HepG2 (cell line): ENCODE data around the gene NCOA1. TPM values are rescaled to one million over a fixed set of nuclear protein-coding genes. Genes with fewer than 3 reads are reported as not detected.
"Not testable (repeated sequence)": the region's sequence is repeated elsewhere in the genome, so short reads cannot be mapped to it uniquely, and the experiment has no call there.

Experiments used
- ATAC-seq: fragments of 200-7000 bp; cut with Tn5 transposase; 3 replicates; pipeline ENCODE4 v1.9.1; 2020; ENCODE audit warnings: mild to moderate bottlenecking, moderate library complexity
- BruUV-seq: library from RNA; stranded (reverse); fragments of 400-500 nt; replicated peaks from 2 replicates; lab custom pipeline; 2021; lab: Mats Ljungman, UMichigan
- CTCF ChIA-PET: fragments of 300-600 bp; formaldehyde crosslinking; extraction: SDS; loops from one replicate; lab custom pipeline; 2021; ENCODE audit warnings: low total read pairs, inconsistent platforms, low intra/inter-chr PET ratio; lab: Yijun Ruan, JAX
- POLR2A ChIA-PET: fragments of 350-600 bp; sonication (Branson Sonifier 250); formaldehyde crosslinking; loops from one replicate; lab custom pipeline; 2020; ENCODE audit warnings: antibody characterized with exemption, inconsistent platforms; lab: Yijun Ruan, JAX
- DNase-seq: peaks from one replicate; pipeline ENCODE4 v3.0.0-alpha.2; 2015; ENCODE audit warnings: low spot score
- FAIRE-seq: peaks from 3 replicates; lab custom pipeline; 2011; peaks lifted over from hg19 to GRCh38; lab: Jason Lieb, UNC
- H2AFZ ChIP-seq: one replicate; pipeline ENCODE4 v1.6.1; 2011; ENCODE audit warnings: low read length, inconsistent platforms
- H3K27ac ChIP-seq: fragments of 300-600 bp; 3 replicates; pipeline ENCODE4 v1.8.0; 2011; ENCODE audit warnings: mixed run types, mild to moderate bottlenecking, mixed read lengths, low read length, inconsistent platforms; ENCODE audit not compliant: insufficient read depth; ENCODE audit errors: extremely low read length
- H3K27me3 ChIP-seq, 2 experiments: fragments of 200-600 bp in 1 of 2; 2 replicates in 1 of 2; 3 replicates in 1 of 2; pipeline versions ENCODE4 v1.6.0 to v1.8.0; 2011; ENCODE audit warnings: low read length in 2 of 2, mild to moderate bottlenecking in 2 of 2, moderate library complexity in 2 of 2, inconsistent platforms in 1 of 2; ENCODE audit not compliant: insufficient read depth in 2 of 2, control insufficient read depth in 1 of 2
- H3K36me3 ChIP-seq, 2 experiments: fragments of 200-600 bp in 1 of 2; replicated peaks in 1 of 2; 2 replicates in 1 of 2; 3 replicates in 1 of 2; pipeline versions ENCODE4 v1.5.1 to v1.8.0; 2011; ENCODE audit warnings: low read length in 2 of 2, inconsistent platforms in 1 of 2; ENCODE audit not compliant: insufficient read depth in 2 of 2, control insufficient read depth in 1 of 2
- H3K4me1 ChIP-seq: 2 replicates; pipeline ENCODE4 v1.5.1; 2012; ENCODE audit warnings: low read length, inconsistent platforms; ENCODE audit not compliant: insufficient read depth
- H3K4me2 ChIP-seq: 2 replicates; pipeline ENCODE4 v1.6.0; 2011; ENCODE audit warnings: low read depth, low read length, inconsistent platforms
- H3K4me3 ChIP-seq, 3 experiments: fragments of 200-600 bp in 1 of 3; sonication (generic), shearing (Covaris generic) in 1 of 3; replicated peaks in 1 of 3; 2 replicates each; pipeline ENCODE4 v1.5.1; 2011 to 2016; ENCODE audit warnings: low read length in 3 of 3, inconsistent platforms in 2 of 3, low read depth in 2 of 3, mild to moderate bottlenecking in 2 of 3, control low read depth in 1 of 3, mixed read lengths in 1 of 3; ENCODE audit not compliant: insufficient read depth in 1 of 3
- H3K79me2 ChIP-seq: one replicate; pipeline ENCODE4 v1.6.1; 2011; ENCODE audit warnings: low read length, inconsistent platforms; ENCODE audit not compliant: insufficient read depth
- H3K9ac ChIP-seq: 2 replicates; pipeline ENCODE4 v1.6.0; 2011; ENCODE audit warnings: mild to moderate bottlenecking, low read depth, low read length, inconsistent platforms; ENCODE audit not compliant: insufficient read depth
- H3K9me3 ChIP-seq: 2 replicates; pipeline ENCODE4 v1.5.1; 2012; ENCODE audit warnings: mild to moderate bottlenecking, low read length
- H4K20me1 ChIP-seq: 2 replicates; pipeline ENCODE4 v1.6.0; 2011; ENCODE audit warnings: inconsistent platforms, mild to moderate bottlenecking, low read length, moderate library complexity; ENCODE audit not compliant: insufficient read depth
- KLF12 ChIP-seq: sonication (generic); formaldehyde crosslinking; IDR thresholded peaks from 2 replicates; pipeline ENCODE4 v1.4.0; 2020; ENCODE audit warnings: missing genetic modification reagents, borderline replicate concordance
- NFE2L1 ChIP-seq: sonication (generic); formaldehyde crosslinking; IDR thresholded peaks from 2 replicates; pipeline ENCODE4 v1.4.0; 2020; ENCODE audit warnings: missing genetic modification reagents, mild to moderate bottlenecking, borderline replicate concordance
- PAX8 ChIP-seq: sonication (generic); formaldehyde crosslinking; IDR thresholded peaks from 2 replicates; pipeline ENCODE4 v1.8.0; 2022; ENCODE audit warnings: mild to moderate bottlenecking, missing genetic modification reagents, borderline replicate concordance
- RFX1 ChIP-seq: fragments of 450-650 bp; IDR thresholded peaks from 2 replicates; pipeline ENCODE4 v1.6.1; 2017
- ZFP36 ChIP-seq: fragments of 150-350 bp; IDR thresholded peaks from 2 replicates; pipeline ENCODE4 v1.6.1; 2018; ENCODE audit warnings: borderline replicate concordance, low read length, low read depth; ENCODE audit not compliant: partially characterized antibody
- ZKSCAN1 ChIP-seq: fragments of 150-350 bp; IDR thresholded peaks from 2 replicates; pipeline ENCODE4 v1.6.1; 2014; ENCODE audit warnings: low read length
- ZNF788 ChIP-seq: sonication (generic); formaldehyde crosslinking; IDR thresholded peaks from 2 replicates; pipeline ENCODE4 v1.5.0; 2020; ENCODE audit warnings: mild to moderate bottlenecking, missing genetic modification reagents, borderline replicate concordance
- ZNF883 ChIP-seq: sonication (generic); formaldehyde crosslinking; IDR thresholded peaks from 2 replicates; pipeline ENCODE4 v1.5.1; 2020; ENCODE audit warnings: mild to moderate bottlenecking, missing genetic modification reagents; ENCODE audit errors: not compliant biosample characterization
- WGBS: methylation state at CpG from one replicate; pipeline ENCODE4 v1.1.6; 2017; ENCODE audit warnings: low lambda C conversion rate; 5-methylcytosine and 5-hydroxymethylcytosine counted together
- in situ Hi-C: cut with HindIII; loops from 2 replicates; pipeline ENCODE4 v1.10.0; 2017; ENCODE audit warnings: low pct_unique_long_range_greater_than_20kb; ENCODE audit not compliant: extremely low pct_ligation_motif_present
- intact Hi-C: fragments of 100-400 bp; cut with micrococcal nuclease; formaldehyde crosslinking; loops from one replicate; pipeline ENCODE4 v1.10.0; 2022; ENCODE audit not compliant: unreplicated experiment
- polyA plus RNA-seq, 8 experiments: library from polyadenylated mRNA; depleted of rRNA in 3 of 8; stranded (reverse) in 7 of 8; unstranded in 1 of 8; fragments of >200 nt; fragmentation: Illumina TruSeq in 4 of 8; extraction: Trizol in 4 of 8; gene quantifications; 2 replicates each; pipeline versions ENCODE4 v1.2.1 to v1.2.3, GENCODE V29; 2011 to 2016; ENCODE audit warnings: low read depth in 4 of 8, missing spikeins in 1 of 8, mixed read lengths in 1 of 8; ENCODE audit not compliant: insufficient read depth in 1 of 8
- total RNA-seq, 5 experiments: library from RNA; depleted of rRNA; stranded (reverse); fragments of >200 nt; fragmentation: Illumina TruSeq; extraction: Trizol; gene quantifications; 2 replicates each; pipeline ENCODE4 v1.2.3, GENCODE V29; 2016; ENCODE audit warnings: low read depth in 1 of 5
- TF ChIP-seq, protein P1 (sequence below): sonication (generic); formaldehyde crosslinking; IDR thresholded peaks from 2 replicates; pipeline ENCODE4 v1.8.0; 2023; ENCODE audit warnings: mild to moderate bottlenecking, missing genetic modification reagents

The NCOA1 gene
- total and polyA plus RNA-seq, 2 of the 13 experiments (the other 11 are each of a cell fraction or from before 2014, with no cell fraction given) = 10.0 to 10.4 TPM

DNA sequence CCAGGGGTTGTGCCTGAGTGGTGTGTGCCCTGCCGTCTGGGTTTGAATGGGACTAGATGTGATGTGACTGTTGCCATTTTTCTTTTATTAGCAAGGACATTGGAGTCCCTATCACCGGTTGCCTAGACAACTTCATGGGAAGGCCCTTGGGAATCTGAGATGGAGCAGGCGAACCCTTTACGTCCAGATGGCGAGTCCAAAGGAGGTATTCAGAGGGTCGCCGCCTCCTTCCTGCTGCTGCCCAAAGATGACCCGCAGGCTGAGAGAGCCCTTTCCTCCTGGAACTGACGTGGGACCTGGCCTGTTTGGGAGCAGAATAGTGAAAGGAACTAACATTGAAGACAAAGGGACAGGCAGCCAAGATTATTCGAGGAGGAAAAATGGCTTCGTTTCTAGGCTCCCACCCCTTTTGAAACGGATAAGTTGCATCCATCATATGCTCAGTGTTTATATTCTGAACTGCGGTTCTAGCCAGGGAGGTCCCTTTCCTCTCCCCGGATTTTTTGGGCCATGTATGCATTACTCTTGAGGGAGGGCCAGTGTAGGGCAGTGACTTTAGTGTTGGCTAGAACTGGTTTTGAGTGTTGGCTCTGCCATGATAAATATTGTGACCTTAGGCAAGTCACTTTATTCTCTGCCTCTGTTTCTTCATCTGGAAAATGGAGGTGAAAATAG, 302.8 kb downstream of the NCOA1 start (continued):
- TF ChIP-seq ZNF883 (CRISPR knock-in tag) (peak; percentile 15), RFX1 (peak; percentile 61; the same call in 1 of the 2 replicates), ZKSCAN1 (no peak), PAX8 (no peak)
- TF ChIP-seq, protein P1, sequence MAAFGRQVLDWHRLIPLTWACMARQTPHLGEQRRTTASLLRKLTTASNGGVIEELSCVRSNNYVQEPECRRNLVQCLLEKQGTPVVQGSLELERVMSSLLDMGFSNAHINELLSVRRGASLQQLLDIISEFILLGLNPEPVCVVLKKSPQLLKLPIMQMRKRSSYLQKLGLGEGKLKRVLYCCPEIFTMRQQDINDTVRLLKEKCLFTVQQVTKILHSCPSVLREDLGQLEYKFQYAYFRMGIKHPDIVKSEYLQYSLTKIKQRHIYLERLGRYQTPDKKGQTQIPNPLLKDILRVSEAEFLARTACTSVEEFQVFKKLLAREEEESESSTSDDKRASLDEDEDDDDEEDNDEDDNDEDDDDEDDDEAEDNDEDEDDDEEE (CRISPR knock-in tag) = 0 out of 2 replicates have a peak, but pooled peaks have one; percentile 74

- no peaks in the 10 kb centered on the region; a peak in 1 of 5 replicates for H3K27me3 ChIP-seq
- DNase-seq (no peak), ATAC-seq (no peak), FAIRE-seq (no peak)
- H4K20me1 ChIP-seq = no peaks in the 10 kb centered on the region
- no peak overlapping the region for H3K9ac ChIP-seq
- no peaks in the 10 kb centered on the region for H3K9me3 ChIP-seq
- H3K4me3 ChIP-seq = no peak overlapping the region
- ChIA-PET POLR2A (no interaction called here), CTCF (no interaction called here)
- BruUV-seq = no TSS peak
- in situ Hi-C loops = loop anchor here (10.0 kb wide), 1 partner anchor 303 kb away; the partner anchor contains the start of gene NCOA1
- 93% methylated on average over 2 of the region's 2 CpGs for WGBS
- TF ChIP-seq ZFP36 = no peak
- TF ChIP-seq KLF12 (CRISPR knock-in tag) = no peak
- no peak for TF ChIP-seq NFE2L1 (CRISPR knock-in tag)
- no peak for TF ChIP-seq ZNF788 (CRISPR knock-in tag)
- intact Hi-C loops = no loop called here
- peaks cover 5 to 19% of the 10 kb centered on the region in 2 experiments for H3K36me3 ChIP-seq
- peaks cover 30% of the 10 kb centered on the region for H3K4me1 ChIP-seq
- no peak overlapping the region for H3K4me2 ChIP-seq
- no peak overlapping the region for H2AFZ ChIP-seq
- peaks cover 63% of the 10 kb centered on the region for H3K79me2 ChIP-seq
- no peak overlapping the region for H3K27ac ChIP-seq
Observed at GRCh38 chr2:24797644-24798043, 306.6 kb downstream of the NCOA1 start.

GRCh38 chr2:24800487-24800886, 309.4 kb downstream of the NCOA1 start:
- CTCF ChIA-PET, POLR2A ChIA-PET: not testable (repeated sequence)
- peaks cover 47% of the 10 kb centered on the region for H3K79me2 ChIP-seq

More at GRCh38 chr2:24800487-24800886, 309.4 kb downstream of the NCOA1 start:
- H3K4me3 ChIP-seq, H2AFZ ChIP-seq, DNase-seq, FAIRE-seq, H3K4me2 ChIP-seq, BruUV-seq, intact Hi-C loops, in situ Hi-C loops, H3K27me3 ChIP-seq, H4K20me1 ChIP-seq, ATAC-seq, H3K9ac ChIP-seq, H3K9me3 ChIP-seq, H3K27ac ChIP-seq: not testable (repeated sequence)
- peaks cover 5 to 20% of the 10 kb centered on the region in 2 experiments for H3K36me3 ChIP-seq
- H3K4me1 ChIP-seq = peaks cover 15% of the 10 kb centered on the region
- WGBS = 98% methylated on average over 5 of the region's 5 CpGs
